IMR-90 (cell line): Measurements from ENCODE around the gene COLEC11. TPM values are rescaled to one million over a fixed set of nuclear protein-coding genes. Genes with fewer than 3 reads are reported as not detected.

Experiments used
- ATAC-seq: fragments of 200-7000 bp; cut with Tn5 transposase; 2 replicates; pipeline ENCODE4 v1.9.1; 2020; ENCODE audit warnings: low read depth, mild to moderate bottlenecking, moderate library complexity
- BruUV-seq: library from RNA; stranded (reverse); fragments of 400-500 nt; replicated peaks from 2 replicates; lab custom pipeline; 2021; lab: Mats Ljungman, UMichigan
- CTCF ChIA-PET: fragments of 300-600 bp; formaldehyde crosslinking; extraction: SDS; loops from one replicate; lab custom pipeline; 2021; ENCODE audit warnings: antibody characterized with exemption; lab: Yijun Ruan, JAX
- POLR2A ChIA-PET: fragments of 300-600 bp; sonication (Branson Sonifier 250); formaldehyde crosslinking; loops from one replicate; lab custom pipeline; 2022; ENCODE audit warnings: antibody characterized with exemption; ENCODE audit not compliant: unreplicated experiment; lab: Charles Lee
- DNase-seq: peaks from one replicate; pipeline ENCODE4 v3.0.0; 2013
- H2AFZ ChIP-seq: replicated peaks from 2 replicates; pipeline ENCODE3; 2013; ENCODE audit warnings: low read length, mild to moderate bottlenecking; ENCODE audit not compliant: poor library complexity
- H2AK5ac ChIP-seq: 2 replicates; pipeline ENCODE4 v1.6.1; 2013; ENCODE audit warnings: low read depth, low read length, inconsistent platforms
- H2AK9ac ChIP-seq: replicated peaks from 2 replicates; pipeline ENCODE3; 2013; ENCODE audit warnings: mild to moderate bottlenecking, low read depth, low read length, moderate library complexity; ENCODE audit not compliant: poor library complexity
- H2BK120ac ChIP-seq: 2 replicates; pipeline ENCODE4 v1.6.1; 2013; ENCODE audit warnings: low read depth, low read length, inconsistent platforms
- H2BK15ac ChIP-seq: 3 replicates; pipeline ENCODE4 v1.6.1; 2013; ENCODE audit warnings: low read depth, low read length, inconsistent platforms
- H2BK20ac ChIP-seq: 2 replicates; pipeline ENCODE4 v1.6.1; 2013; ENCODE audit warnings: low read depth, mild to moderate bottlenecking, inconsistent platforms, low read length, moderate library complexity
- H2BK5ac ChIP-seq: 2 replicates; pipeline ENCODE4 v1.6.1; 2013; ENCODE audit warnings: mild to moderate bottlenecking, low read depth, low read length, inconsistent platforms; ENCODE audit not compliant: poor library complexity, severe bottlenecking
- H3K14ac ChIP-seq: replicated peaks from 2 replicates; pipeline ENCODE4 v1.6.1; 2013; ENCODE audit warnings: low read depth, low read length, inconsistent platforms
- H3K18ac ChIP-seq: 2 replicates; pipeline ENCODE4 v1.6.1; 2013; ENCODE audit warnings: low read depth, low read length, control low read depth
- H3K23ac ChIP-seq: 2 replicates; pipeline ENCODE4 v1.6.1; 2013; ENCODE audit warnings: low read depth, low read length, inconsistent platforms
- H3K27ac ChIP-seq: 2 replicates; pipeline ENCODE4 v1.5.1; 2013; ENCODE audit warnings: mild to moderate bottlenecking, control low read depth, low read length; ENCODE audit not compliant: insufficient read depth
- H3K27me3 ChIP-seq: 2 replicates; pipeline ENCODE4 v1.6.1; 2013; ENCODE audit warnings: low read length; ENCODE audit not compliant: control insufficient read depth, insufficient read depth
- H3K36me3 ChIP-seq: 2 replicates; pipeline ENCODE4 v1.6.1; 2013; ENCODE audit warnings: low read length, mixed read lengths; ENCODE audit not compliant: control insufficient read depth, insufficient read depth
- H3K4ac ChIP-seq: 2 replicates; pipeline ENCODE4 v1.6.1; 2013; ENCODE audit warnings: low read depth, low read length, inconsistent platforms
- H3K4me1 ChIP-seq: 2 replicates; pipeline ENCODE4 v1.6.1; 2013; ENCODE audit warnings: low read length, mixed read lengths; ENCODE audit not compliant: control insufficient read depth, insufficient read depth
- H3K4me2 ChIP-seq: 2 replicates; pipeline ENCODE4 v1.6.1; 2013; ENCODE audit warnings: low read depth, mild to moderate bottlenecking, control low read depth, low read length, moderate library complexity
- H3K4me3 ChIP-seq: 2 replicates; pipeline ENCODE4 v1.5.1; 2013; ENCODE audit warnings: low read depth, mild to moderate bottlenecking, control low read depth, low read length, moderate library complexity; ENCODE audit not compliant: insufficient read depth
- H3K56ac ChIP-seq: 2 replicates; pipeline ENCODE4 v1.6.1; 2013; ENCODE audit warnings: low read length, inconsistent platforms; ENCODE audit not compliant: insufficient read depth; ENCODE audit errors: extremely low read depth
- H3K79me1 ChIP-seq, 2 experiments: 2 replicates each; pipeline ENCODE4 v1.6.1; 2013; ENCODE audit warnings: low read length in 2 of 2, inconsistent platforms in 1 of 2, low read depth in 1 of 2
- H3K9ac ChIP-seq: 2 replicates; pipeline ENCODE4 v1.6.1; 2013; ENCODE audit warnings: low read depth, low read length, control low read depth
- H3K9me1 ChIP-seq: 2 replicates; pipeline ENCODE4 v1.6.1; 2013; ENCODE audit warnings: low read length, inconsistent platforms; ENCODE audit not compliant: insufficient read depth
- H3K9me3 ChIP-seq: 2 replicates; pipeline ENCODE4 v1.6.1; 2013; ENCODE audit warnings: low read length; ENCODE audit not compliant: control insufficient read depth, insufficient read depth
- H4K20me1 ChIP-seq: 2 replicates; pipeline ENCODE4 v1.6.1; 2013; ENCODE audit warnings: low read length, inconsistent platforms; ENCODE audit not compliant: insufficient read depth
- H4K5ac ChIP-seq: 2 replicates; pipeline ENCODE4 v1.6.1; 2013; ENCODE audit warnings: mild to moderate bottlenecking, low read depth, low read length, control low read depth
- H4K8ac ChIP-seq, 2 experiments: 2 replicates each; pipeline ENCODE4 v1.6.1; 2013; ENCODE audit warnings: low read depth in 2 of 2, low read length in 2 of 2, control low read depth in 1 of 2, inconsistent platforms in 1 of 2
- H4K91ac ChIP-seq: 2 replicates; pipeline ENCODE4 v1.6.1; 2013; ENCODE audit warnings: low read depth, low read length, inconsistent platforms; ENCODE audit not compliant: insufficient read depth
- BHLHE40 ChIP-seq: fragments of 150-350 bp; IDR thresholded peaks from 2 replicates; pipeline ENCODE4 v1.6.1; 2016; ENCODE audit warnings: mild to moderate bottlenecking, low read depth, low read length
- CEBPB ChIP-seq: IDR thresholded peaks from 2 replicates; pipeline ENCODE4 v1.6.1; 2012; ENCODE audit warnings: low read depth, low read length, improper control_type of control experiment
- CHD1 ChIP-seq: IDR thresholded peaks from 2 replicates; pipeline ENCODE4 v1.6.1; 2012; ENCODE audit warnings: low read depth, low read length, improper control_type of control experiment
- CTCF ChIP-seq: conservative IDR thresholded peaks from 2 replicates; pipeline ENCODE4 v1.5.1; 2012; ENCODE audit warnings: mild to moderate bottlenecking, low read depth, low read length, improper control_type of control experiment
- ELK1 ChIP-seq: fragments of 150-350 bp; IDR thresholded peaks from 2 replicates; pipeline ENCODE4 v1.6.1; 2016; ENCODE audit warnings: low read depth, mild to moderate bottlenecking, low read length, moderate library complexity, borderline replicate concordance
- FOS ChIP-seq: fragments of 150-350 bp; IDR thresholded peaks from 2 replicates; pipeline ENCODE4 v1.6.1; 2016; ENCODE audit warnings: low read depth, low read length
- MAFK ChIP-seq: IDR thresholded peaks from 2 replicates; pipeline ENCODE4 v1.6.1; 2012; ENCODE audit warnings: low read depth, low read length, improper control_type of control experiment
- MAZ ChIP-seq: IDR thresholded peaks from 2 replicates; pipeline ENCODE4 v1.6.1; 2012; ENCODE audit warnings: low read depth, mild to moderate bottlenecking, low read length, improper control_type of control experiment, moderate library complexity, borderline replicate concordance
- MXI1 ChIP-seq: IDR thresholded peaks from 2 replicates; pipeline ENCODE4 v1.6.1; 2012; ENCODE audit warnings: low read depth, mild to moderate bottlenecking, low read length, moderate library complexity, borderline replicate concordance
- NFE2L2 ChIP-seq: fragments of 150-350 bp; IDR thresholded peaks from 2 replicates; pipeline ENCODE4 v1.6.1; 2016; ENCODE audit warnings: low read depth, mild to moderate bottlenecking, low read length
- POLR2A ChIP-seq: IDR thresholded peaks from 2 replicates; pipeline ENCODE4 v1.6.1; 2012; ENCODE audit warnings: mild to moderate bottlenecking, low read depth, low read length
- RAD21 ChIP-seq: IDR thresholded peaks from 2 replicates; pipeline ENCODE4 v1.6.1; 2012; ENCODE audit warnings: low read length, improper control_type of control experiment
- RCOR1 ChIP-seq: IDR thresholded peaks from 2 replicates; pipeline ENCODE4 v1.6.1; 2012; ENCODE audit warnings: mild to moderate bottlenecking, low read length, improper control_type of control experiment; ENCODE audit not compliant: insufficient replicate concordance
- RFX5 ChIP-seq: IDR thresholded peaks from 2 replicates; pipeline ENCODE4 v1.8.0; 2012; ENCODE audit warnings: low read depth, mild to moderate bottlenecking, low read length, moderate library complexity
- SMC3 ChIP-seq: fragments of 150-350 bp; IDR thresholded peaks from 2 replicates; pipeline ENCODE4 v1.6.1; 2016; ENCODE audit warnings: low read depth, mild to moderate bottlenecking, antibody characterized with exemption, low read length, moderate library complexity
- WGBS, 2 experiments: methylation state at CpG; one replicate each; pipeline versions ENCODE4 v1.1.5 to v1.1.7; 2013; ENCODE audit warnings: missing lambda C conversion rate in 2 of 2; ENCODE audit not compliant: insufficient read length in 1 of 2; ENCODE audit errors: extremely low coverage in 2 of 2; 5-methylcytosine and 5-hydroxymethylcytosine counted together
- dilution Hi-C: fragments of 300-500 bp; cut with HindIII; formaldehyde crosslinking; loops from one replicate; pipeline ENCODE4 v1.14.3; 2018; ENCODE audit warnings: low sequenced_read_pairs; ENCODE audit not compliant: unreplicated experiment
- in situ Hi-C: fragments of 300-500 bp; cut with MboI; formaldehyde crosslinking; loops from 3 replicates; pipeline ENCODE4 v1.14.3; 2019; ENCODE audit warnings: low sequenced_read_pairs, inconsistent platforms, mixed read lengths
- intact Hi-C: fragments of 100-400 bp; cut with micrococcal nuclease; formaldehyde crosslinking; loops from 2 replicates; pipeline ENCODE4 v1.10.0; 2022
- polyA plus RNA-seq, 3 experiments: library from polyadenylated mRNA; depleted of rRNA; stranded (reverse); fragments of >200 nt; gene quantifications; 2 replicates each; pipeline ENCODE4 v1.2.3, GENCODE V29; 2012; ENCODE audit warnings: low replicate concordance in 1 of 3
- total RNA-seq: library from RNA; depleted of rRNA; stranded (reverse); fragments of >200 nt; gene quantifications from 2 replicates; pipeline ENCODE4 v1.2.3, GENCODE V29; 2012

COLEC11 gene
- total and polyA plus RNA-seq, 2 of the 4 experiments (the other 2 are of a cell fraction): under 0.01 to 0.24 TPM

GRCh38 chr2:3602553-3603339 lies 7.8 kb downstream of the COLEC11 start:
- POLR2A ChIA-PET: no interaction called here
- H3K27ac ChIP-seq: no peak overlapping the region
- CTCF ChIA-PET: interaction anchor here (0.6 kb wide), 1 partner anchor 21 kb away, joined by 4 read pairs; no protein-coding TSS in a partner anchor
- TF ChIP-seq FOS (no peak), MAFK (no peak), CHD1 (no peak), SMC3 (no peak), MXI1 (no peak), POLR2A (no peak), BHLHE40 (no peak), CTCF (no peak), ELK1 (no peak), CEBPB (no peak), RFX5 (no peak), RCOR1 (no peak), MAZ (no peak), RAD21 (no peak), NFE2L2 (no peak)

More at GRCh38 chr2:3602553-3603339, 7.8 kb downstream of the COLEC11 start:
- Histone ChIP-seq H4K8ac (no peak overlapping the region), H3K4me3 (no peak overlapping the region), H3K27me3 (peaks cover 2% of the 10 kb centered on the region; the same call in 1 of the 2 replicates), H2BK120ac (no peak overlapping the region), H4K20me1 (no peaks in the 10 kb centered on the region), H4K91ac (no peak overlapping the region), H3K79me1 (no peaks in the 10 kb centered on the region), H2BK5ac (no peak overlapping the region), H3K4me2 (no peak overlapping the region), H3K9ac (no peak overlapping the region), H2BK20ac (no peak overlapping the region), H3K14ac (no peak overlapping the region), H2AK5ac (no peak overlapping the region), H2BK15ac (no peak overlapping the region), H4K5ac (no peak overlapping the region), H2AK9ac (no peak overlapping the region), H3K18ac (no peak overlapping the region), H3K9me1 (no peaks in the 10 kb centered on the region), H3K36me3 (no peaks in the 10 kb centered on the region), H3K4me1 (peaks cover 1% of the 10 kb centered on the region; the same call in 1 of the 2 replicates), H3K4ac (no peak overlapping the region), H3K23ac (no peak overlapping the region), H3K56ac (no peak overlapping the region), H3K9me3 (no peaks in the 10 kb centered on the region), H2AFZ (no peak overlapping the region)
- no TSS peak for BruUV-seq
- in situ Hi-C loops: no loop called here
- 88% methylated on average over 18 of the region's 25 CpGs; no CpG with 5 or more reads in 1 of the 2 experiments for WGBS, 2 experiments
- intact Hi-C loops: no loop called here
- ATAC-seq (no peak), DNase-seq (no peak)
- dilution Hi-C loops: no loop called here
